Measurements from ENCODE around the gene BMAL2.

DNA sequence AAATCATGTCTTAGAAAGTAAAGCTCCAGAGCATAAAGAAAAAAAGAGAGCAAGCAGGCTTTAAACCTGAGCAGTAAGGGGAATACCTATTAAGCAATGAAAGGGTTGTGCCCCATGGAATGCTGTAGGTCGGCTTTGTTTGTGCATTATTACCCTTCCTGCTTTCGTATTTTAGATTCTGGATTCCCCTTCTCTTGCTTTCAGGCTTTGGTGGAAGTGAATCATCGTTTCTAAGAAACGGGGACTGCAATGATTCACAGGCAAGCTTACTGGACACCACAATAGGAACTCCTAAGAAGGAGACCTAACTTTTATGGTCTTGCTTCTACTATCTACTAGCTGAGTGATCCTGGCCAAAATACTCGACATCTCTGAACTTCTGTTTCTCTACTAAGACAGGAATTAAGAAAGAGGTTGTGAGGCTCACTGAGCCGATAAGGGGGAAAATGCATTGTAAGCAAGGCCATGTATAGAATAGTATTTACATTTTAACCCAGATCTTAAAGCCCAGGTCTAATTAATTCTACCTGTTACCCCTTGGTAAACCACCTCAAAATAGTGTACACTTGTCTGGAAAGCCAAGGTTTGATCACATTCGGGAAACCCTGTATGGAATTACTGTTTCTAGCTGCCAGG is 1.2 kb upstream of the BMAL2 start:
- TF ChIP-seq, protein P1, sequence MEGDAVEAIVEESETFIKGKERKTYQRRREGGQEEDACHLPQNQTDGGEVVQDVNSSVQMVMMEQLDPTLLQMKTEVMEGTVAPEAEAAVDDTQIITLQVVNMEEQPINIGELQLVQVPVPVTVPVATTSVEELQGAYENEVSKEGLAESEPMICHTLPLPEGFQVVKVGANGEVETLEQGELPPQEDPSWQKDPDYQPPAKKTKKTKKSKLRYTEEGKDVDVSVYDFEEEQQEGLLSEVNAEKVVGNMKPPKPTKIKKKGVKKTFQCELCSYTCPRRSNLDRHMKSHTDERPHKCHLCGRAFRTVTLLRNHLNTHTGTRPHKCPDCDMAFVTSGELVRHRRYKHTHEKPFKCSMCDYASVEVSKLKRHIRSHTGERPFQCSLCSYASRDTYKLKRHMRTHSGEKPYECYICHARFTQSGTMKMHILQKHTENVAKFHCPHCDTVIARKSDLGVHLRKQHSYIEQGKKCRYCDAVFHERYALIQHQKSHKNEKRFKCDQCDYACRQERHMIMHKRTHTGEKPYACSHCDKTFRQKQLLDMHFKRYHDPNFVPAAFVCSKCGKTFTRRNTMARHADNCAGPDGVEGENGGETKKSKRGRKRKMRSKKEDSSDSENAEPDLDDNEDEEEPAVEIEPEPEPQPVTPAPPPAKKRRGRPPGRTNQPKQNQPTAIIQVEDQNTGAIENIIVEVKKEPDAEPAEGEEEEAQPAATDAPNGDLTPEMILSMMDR (IDR thresholded peaks at IDR 0.05): no peak
- TF ChIP-seq POLR2A (IDR thresholded peaks at IDR 0.05) (no peak), EP300 (IDR thresholded peaks at IDR 0.05) (no peak), POLR2AphosphoS5 (IDR thresholded peaks at IDR 0.05) (no peak)

Data from suprapubic skin (tissue), 4 donors.